GM18505 (cell line): ENCODE measurements around the gene CST4.

Experiments
- ATAC-seq: cut with Tn5 transposase; IDR thresholded peaks from one replicate; pipeline ENCODE4 v1.9.1; 2021; ENCODE audit not compliant: unreplicated experiment
- POLR2A ChIP-seq: IDR thresholded peaks from 4 replicates; pipeline ENCODE4 v1.6.1; 2011; ENCODE audit warnings: borderline replicate concordance; ENCODE audit not compliant: insufficient read depth, insufficient read length; ENCODE audit errors: extremely low read depth

The CST4 gene

DNA sequence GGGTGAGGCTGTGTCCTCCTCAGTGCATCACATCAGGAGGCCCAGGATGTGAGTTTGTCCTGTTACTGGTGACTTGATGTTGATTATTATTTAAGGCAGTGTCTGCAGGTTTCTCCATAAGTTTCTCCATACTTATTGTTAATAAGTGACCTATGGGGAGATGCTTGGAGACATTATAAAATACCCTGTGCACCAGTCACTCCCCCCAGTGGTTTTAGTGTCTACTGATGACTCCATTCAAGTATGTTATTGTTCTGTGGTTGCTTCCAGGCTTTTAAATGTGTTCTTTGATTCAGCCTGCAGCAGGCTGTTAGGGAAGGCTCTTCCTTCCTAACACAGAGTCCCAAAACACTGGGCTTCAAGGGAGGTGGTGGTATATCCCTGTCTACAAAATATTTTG lies 36.5 kb downstream of the CST4 start:
- ATAC-seq: no peak
- TF ChIP-seq POLR2A: no peak

DNA sequence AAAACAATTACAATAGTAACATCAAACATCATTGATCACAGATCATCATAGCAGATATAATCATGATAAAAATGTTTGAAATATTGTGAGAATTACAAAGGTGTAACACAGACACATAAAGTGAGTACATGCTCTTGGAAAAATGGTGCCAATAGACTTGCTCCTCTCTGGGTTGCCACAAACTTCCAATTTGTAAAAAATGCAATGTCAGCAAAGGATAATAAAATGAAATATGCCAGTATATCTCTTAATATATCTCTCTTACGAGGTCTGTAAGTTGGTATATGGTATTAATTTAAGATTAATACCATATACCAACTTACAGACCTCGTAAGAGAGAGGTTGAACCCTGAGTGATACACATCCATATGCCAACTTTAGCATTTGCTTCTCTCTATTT lies 37.7 kb downstream of the CST4 start:
- no peak for TF ChIP-seq POLR2A
- no peak for ATAC-seq

DNA sequence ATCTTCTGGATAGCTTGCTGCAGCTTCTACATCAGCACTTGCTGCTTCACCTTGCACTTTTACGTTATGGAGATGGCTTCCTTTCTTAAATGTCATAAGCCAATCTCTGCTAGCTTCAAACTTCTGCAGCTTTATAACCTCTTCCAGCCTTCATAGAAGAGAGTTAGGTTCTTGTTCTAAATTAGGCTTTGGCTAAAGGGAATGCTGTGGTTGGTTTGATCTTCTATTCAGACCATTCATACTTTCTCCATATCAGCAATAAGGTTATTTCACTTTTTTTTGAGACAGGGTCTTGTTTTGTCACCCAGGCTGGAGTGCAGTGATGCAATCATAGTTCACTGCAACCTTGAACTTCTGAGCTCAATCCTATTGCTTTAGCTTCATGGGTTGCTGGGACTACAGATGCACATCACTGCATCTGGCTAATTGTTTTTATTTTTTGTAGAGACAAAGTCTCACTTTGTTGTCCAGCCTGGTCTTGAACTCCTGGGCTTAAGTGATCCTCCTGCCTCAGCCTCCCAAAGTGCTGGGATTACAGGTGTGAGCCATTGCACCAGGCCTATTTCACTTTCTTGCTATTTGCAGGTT lies 38.9 kb downstream of the CST4 start:
- no peak for ATAC-seq
- no peak for TF ChIP-seq POLR2A

DNA sequence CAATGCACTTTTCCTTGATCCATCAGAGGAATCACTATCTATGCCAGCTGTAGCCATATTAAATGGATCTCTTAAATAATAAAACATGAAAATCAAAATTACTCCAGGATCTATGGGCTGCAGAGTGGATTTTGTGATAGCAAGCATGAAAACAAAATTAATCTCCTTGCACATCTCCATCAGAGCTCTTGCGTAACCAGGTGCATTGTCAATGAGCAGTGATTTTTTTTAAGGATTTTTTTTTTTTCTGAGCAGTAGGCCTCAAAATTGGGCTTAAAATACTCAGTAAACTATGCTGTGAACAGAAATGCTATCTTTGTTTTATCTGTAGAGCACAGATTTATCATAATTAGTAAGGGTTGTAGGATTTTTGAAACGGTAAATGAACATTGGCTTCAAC lies 39.6 kb downstream of the CST4 start:
- ATAC-seq: no peak
- TF ChIP-seq POLR2A: no peak

DNA sequence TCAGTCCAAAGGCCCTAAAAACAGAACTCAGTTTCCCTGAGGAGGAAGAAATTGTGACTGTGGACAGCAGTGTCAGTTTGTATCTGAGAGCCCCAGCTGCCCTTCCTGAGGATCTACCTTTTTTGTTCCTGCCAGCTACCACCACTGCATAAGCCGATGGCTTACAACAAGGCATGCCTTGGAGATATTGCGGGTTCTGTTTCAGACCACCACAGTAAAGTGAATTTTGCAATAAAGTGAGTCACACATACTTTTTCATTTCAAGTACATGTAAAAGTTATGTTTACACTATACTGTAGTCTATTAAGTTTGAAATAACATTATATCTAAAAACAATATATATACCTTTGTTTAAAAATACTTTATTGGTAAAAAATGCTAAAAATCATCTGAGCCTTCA lies 41.5 kb downstream of the CST4 start:
- no peak for TF ChIP-seq POLR2A
- ATAC-seq: no peak

DNA sequence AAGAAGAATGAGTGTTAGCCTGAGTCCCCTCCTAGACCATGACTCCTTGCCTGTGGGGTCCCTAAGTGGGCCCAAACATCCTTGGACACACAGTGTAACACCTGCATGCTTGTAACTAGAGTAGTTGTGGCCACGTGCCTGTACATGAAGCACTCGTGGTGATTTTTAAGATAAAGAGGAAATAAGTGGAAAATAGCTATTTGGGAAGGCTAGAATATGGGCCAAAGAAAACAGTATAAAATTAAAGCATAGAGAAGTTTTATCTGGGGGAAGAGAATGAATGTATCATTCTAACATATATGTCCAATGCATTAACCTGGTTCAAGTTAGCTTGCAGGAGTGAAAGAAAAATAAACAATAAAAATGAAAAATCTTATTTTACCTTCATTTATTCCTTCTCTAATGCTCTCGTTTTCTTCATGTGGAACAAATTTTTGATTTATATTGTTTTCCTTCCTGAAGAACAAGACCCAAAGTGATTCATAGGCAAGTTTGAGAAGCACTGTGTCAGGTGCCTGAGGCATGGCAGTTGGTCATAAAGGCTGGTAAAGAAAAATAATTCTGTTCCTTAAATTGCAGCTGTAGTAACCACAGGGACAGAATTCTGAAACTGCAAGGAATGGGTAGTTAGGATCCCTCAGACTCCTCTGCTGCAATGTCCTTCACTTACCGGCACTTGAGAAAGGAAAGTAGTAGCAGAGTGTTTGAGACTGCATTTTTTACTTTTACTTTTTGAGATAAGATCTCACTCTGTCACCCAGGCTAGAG lies 42.5 kb downstream of the CST4 start:
- ATAC-seq: no peak
- no peak for TF ChIP-seq POLR2A

DNA sequence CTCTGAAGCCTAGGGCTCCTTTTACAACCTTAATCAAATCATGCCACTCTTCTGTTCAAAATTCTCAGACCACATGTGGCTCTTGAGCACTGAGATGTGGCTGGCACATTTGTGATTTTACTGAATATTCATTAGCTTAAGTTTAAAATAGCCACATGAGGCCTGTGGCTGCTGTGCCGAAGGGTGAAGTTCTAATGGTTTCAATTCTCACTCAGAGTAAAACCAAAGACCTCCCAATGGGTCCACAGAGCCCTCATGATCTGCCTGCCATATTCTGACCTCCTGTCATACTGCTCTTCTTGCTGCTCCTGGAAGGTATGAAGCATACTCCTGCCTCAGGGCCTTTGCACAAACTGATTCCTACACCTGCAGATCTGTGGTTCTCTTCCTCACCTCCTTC lies 43.3 kb downstream of the CST4 start:
- no peak for ATAC-seq
- no peak for TF ChIP-seq POLR2A

DNA sequence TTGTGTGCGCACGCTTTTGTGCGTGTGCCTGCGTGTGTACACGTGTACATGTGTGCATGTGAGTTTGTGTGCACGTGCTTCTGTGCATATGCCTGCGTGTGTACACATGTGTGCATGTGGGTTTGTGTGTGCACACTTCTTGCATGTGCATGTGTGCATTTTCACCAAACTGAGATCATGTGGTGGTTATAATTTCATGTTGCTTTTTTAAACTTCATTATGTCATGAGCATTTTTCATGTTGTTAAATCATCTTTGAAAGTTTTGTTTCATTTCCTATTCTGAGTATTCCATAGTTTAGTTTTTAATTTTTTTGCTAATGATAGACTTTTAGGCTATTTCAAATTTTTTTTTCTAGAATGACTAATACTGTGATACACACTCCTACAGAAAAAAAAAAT lies 44.7 kb downstream of the CST4 start:
- TF ChIP-seq POLR2A: no peak
- ATAC-seq: no peak

DNA sequence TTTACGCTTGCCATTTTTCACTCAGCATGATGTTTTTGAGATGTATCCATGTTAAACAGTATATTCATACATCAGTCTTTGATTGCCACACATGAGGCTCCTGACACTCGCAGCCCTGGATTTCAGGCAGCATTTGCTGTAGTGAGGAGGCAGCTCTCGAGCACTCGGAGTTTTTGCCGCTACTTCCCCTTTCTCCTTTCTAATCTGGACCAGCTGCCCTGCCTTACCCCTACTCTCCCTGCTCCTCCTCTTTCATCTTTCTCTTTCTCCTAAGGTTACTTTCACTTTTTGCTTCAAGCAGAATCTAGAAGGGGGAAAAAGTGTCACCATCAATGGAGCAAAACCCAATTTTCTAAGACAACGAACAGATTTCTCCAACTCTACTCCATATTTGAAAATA lies 45.2 kb downstream of the CST4 start:
- ATAC-seq: peak; percentile 48
- no peak for TF ChIP-seq POLR2A

DNA sequence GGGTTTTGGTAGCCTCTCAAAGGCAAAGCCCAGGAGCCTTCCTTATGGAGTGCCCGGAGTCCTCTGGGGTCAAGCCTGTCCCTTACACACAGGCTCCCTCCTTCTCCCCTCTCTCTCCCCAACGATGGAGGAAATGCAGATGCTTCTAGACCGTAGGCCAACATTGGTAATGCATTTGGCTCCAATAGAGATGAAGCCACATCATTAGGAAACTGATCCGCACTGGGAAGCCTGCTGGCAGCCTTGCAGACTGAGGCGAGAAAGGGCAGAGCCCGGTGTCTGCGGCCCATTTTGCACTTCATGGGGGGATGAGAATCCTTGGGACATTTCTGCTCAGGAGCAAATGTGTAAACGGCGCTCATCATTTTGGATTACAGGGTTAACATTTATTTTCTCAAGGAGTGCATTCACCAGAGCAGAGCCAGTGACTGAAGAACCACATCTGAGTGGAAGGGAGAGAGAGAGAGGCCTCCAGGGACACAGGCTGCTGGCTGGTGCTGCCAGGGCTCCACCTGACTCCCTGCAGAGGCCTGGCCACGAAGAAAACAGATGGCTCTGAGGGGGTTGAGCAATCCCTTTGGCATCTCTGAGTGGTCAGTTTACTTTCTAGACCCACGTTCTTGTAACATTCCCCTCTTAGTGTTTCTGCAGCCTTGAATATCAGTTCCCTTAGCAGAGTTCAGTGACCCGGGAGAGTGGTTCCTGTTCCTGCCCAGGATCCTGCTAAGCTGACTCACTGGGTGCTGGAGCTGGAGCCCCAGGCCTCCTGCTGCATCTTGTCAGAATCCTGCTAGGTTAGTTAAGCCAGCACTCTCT lies 46.7 kb downstream of the CST4 start:
- no peak for TF ChIP-seq POLR2A
- ATAC-seq: no peak

DNA sequence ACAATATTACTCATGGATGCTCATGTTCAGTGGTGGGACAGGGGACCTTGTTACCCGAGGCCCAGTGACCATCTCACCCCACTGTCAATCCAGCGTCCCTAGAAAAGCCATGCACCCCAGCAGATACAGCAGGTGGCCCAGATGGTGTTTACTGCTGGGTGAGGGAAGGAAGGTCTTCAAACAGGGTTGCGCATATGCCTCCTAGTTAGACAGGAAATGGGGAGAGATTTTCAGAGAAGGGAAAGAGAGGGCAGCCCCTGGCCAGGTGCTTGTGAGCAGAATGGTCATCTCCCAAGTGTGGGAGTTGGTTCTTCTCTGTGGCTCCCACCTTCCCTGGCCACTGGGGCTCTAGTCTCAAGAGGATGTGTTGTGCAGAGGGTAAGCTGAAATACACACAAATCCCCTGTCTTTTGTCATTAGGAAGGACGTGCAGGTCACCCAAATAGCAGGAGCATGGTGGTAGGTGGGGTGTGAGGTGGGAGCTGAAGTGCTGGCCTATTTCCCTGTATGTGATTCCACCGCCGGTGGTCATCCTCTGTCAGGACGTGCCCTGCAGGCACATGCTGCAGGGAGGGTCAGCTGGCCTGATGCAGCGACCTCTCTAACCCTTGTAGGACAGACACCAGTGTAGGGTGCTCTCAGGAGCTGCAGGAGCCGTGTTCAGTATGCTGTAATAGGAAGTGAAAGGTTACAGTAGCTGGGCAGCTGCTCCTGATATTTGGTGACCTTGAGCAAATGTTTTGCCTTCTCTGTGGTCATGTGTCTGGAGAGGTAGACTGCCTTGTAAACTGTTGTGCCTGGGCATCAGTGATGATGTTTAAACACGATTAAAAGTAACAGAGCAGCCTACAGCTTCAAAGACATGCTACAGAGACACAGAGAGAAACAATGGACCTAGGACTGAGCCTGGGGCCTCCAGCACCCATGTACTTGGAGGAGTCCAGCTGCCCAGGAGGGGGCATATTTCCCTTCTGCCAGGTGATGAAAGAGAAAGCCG lies 47.9 kb downstream of the CST4 start:
- ATAC-seq: no peak
- no peak for TF ChIP-seq POLR2A

DNA sequence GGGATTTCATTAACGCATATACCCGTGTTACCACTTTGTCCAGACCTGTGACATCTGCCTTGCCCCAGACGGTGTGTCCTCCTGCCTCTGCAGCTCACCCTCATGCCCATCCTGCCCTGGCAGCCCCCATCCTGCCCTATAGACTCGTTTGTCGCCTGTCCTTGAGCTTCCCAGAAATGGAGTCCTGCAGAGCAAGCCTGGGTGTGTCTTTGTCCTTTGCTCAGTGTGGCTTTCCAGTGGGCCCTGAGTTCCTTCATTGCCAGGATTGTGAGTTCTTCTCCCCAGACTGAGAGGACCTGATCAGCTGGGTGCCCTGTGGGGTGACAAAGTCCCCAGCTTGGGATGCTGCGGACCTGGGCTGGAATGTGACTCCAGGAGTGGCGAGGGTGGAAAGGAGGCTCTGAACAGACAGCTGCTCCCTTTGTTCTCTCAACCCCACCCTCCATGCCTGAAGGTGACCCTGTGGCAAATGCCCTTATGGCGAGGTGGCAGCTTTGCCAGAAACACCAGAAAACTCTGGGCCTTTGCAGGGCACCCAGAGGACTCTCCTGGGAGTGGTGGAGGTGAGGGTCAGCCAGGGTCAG lies 48.7 kb downstream of the CST4 start:
- no peak for ATAC-seq

More for the DNA sequence above, 48.7 kb downstream of the CST4 start:
- TF ChIP-seq POLR2A: no peak
